ENCODE measurements around the gene HLCS.

The HLCS gene

GRCh38 chr21:36948686-36949085 is 17.8 kb downstream of the HLCS start:
- TF ChIP-seq, protein P1, sequence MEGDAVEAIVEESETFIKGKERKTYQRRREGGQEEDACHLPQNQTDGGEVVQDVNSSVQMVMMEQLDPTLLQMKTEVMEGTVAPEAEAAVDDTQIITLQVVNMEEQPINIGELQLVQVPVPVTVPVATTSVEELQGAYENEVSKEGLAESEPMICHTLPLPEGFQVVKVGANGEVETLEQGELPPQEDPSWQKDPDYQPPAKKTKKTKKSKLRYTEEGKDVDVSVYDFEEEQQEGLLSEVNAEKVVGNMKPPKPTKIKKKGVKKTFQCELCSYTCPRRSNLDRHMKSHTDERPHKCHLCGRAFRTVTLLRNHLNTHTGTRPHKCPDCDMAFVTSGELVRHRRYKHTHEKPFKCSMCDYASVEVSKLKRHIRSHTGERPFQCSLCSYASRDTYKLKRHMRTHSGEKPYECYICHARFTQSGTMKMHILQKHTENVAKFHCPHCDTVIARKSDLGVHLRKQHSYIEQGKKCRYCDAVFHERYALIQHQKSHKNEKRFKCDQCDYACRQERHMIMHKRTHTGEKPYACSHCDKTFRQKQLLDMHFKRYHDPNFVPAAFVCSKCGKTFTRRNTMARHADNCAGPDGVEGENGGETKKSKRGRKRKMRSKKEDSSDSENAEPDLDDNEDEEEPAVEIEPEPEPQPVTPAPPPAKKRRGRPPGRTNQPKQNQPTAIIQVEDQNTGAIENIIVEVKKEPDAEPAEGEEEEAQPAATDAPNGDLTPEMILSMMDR (IDR thresholded peaks at IDR 0.05; ENCODE audit: low read depth, low read length, missing control alignments) = no peak
- H3K4me3 ChIP-seq (replicated peaks; ENCODE audit: low read depth, low read length) = no peak overlapping the region
- DNase-seq (ENCODE audit: extremely low read depth, low read depth) = no peak

DNA sequence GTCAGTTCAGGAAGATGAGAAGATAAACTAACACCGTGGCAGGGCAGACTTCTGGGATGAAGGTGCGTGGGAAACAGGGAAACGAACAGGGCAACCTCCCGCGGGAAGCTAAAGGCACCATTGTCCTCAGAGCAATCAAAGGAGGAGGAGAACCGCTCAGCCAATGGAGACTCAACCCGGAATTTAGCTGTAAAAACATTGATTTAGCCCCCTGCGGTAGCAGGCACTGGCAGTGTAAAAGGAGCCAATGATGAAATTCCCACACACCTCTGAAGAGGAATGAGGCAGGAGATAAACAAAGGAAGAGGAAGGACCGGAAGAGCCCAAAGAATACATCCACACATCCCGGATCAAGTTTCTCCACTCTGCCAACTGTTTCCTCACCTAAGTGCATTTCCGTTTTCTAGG is 19.5 kb downstream of the HLCS start:
- H3K4me3 ChIP-seq (replicated peaks; ENCODE audit: low read depth, low read length) = no peak overlapping the region
- TF ChIP-seq, protein P1 (IDR thresholded peaks at IDR 0.05; ENCODE audit: low read depth, low read length, missing control alignments) = no peak
- no peak for DNase-seq (ENCODE audit: extremely low read depth, low read depth)

DNA sequence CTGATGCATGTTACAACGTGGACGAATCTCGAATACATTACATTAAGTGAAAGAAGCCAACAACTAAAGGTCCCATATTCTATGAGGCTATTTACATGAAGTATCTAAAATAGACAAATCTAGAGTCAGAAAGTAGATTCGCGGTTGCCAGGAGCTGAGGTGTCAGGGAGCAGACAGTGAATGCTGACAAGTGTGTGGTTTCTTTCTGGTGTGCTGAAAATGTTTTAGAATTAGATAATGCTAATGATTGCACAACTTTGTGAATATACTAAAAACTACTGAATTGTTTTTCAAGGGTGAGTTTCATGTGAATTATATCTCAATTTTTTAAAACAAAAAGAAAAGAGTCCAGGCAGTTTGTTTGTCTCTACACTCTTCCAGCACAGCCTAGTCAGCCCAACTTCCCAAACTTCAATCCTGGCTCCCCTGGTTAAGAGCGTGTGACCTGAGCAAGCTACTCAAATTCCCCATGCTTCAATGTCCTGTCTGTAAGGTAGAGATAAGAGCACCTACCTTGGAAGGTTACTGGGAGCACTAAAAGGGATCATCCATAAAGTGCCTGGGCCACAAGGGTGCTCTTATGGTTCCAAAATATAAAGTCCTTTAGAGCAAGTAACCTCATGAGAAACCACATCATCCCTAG is 20.9 kb downstream of the HLCS start:
- TF ChIP-seq, protein P1 (IDR thresholded peaks at IDR 0.05; ENCODE audit: low read depth, low read length, missing control alignments) = no peak
- no peak overlapping the region for H3K4me3 ChIP-seq (replicated peaks; ENCODE audit: low read depth, low read length)
- DNase-seq (ENCODE audit: extremely low read depth, low read depth) = no peak

GRCh38 chr21:36936361-36937135 is 29.9 kb downstream of the HLCS start:
- DNase-seq (ENCODE audit: extremely low read depth, low read depth) = no peak
- H3K4me3 ChIP-seq (replicated peaks; ENCODE audit: low read depth, low read length) = no peak overlapping the region
- TF ChIP-seq, protein P1 (IDR thresholded peaks at IDR 0.05; ENCODE audit: low read depth, low read length, missing control alignments) = no peak

GRCh38 chr21:36934864-36935420 is 31.5 kb downstream of the HLCS start:
- DNase-seq (ENCODE audit: extremely low read depth, low read depth) = no peak
- TF ChIP-seq, protein P1 (IDR thresholded peaks at IDR 0.05; ENCODE audit: low read depth, low read length, missing control alignments) = no peak
- H3K4me3 ChIP-seq (replicated peaks; ENCODE audit: low read depth, low read length) = no peak overlapping the region

DNA sequence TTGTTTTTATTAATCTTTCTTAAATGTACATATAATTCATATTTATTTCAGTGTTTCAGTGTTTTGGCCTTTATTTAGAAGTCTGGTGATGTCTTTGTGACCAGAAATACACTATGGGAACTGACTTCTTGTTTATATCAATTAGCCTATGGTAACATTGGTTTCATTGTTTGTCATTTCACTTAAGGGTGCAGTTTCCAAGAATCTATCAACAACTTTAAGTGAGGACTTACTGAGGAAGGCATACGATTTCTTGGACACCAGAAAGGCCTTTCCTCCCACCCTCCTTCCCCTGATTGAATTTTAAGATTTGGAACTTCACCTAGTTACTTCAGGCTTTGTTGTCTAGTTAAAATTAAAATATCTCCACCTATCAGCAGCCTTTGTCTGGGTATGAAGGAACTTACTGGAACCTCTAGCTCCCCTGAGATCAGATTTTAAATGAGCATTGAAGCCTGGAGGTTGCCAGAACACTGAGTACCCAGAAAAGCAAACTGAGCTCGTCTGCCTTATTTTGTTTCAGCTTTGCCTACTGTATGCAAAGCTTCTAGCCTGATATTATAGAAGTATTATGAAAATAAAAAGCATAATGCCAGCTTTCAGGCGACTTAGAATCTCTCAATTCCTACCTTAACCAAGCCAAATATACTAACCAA is 34.2 kb downstream of the HLCS start:
- TF ChIP-seq, protein P1 (IDR thresholded peaks at IDR 0.05; ENCODE audit: low read depth, low read length, missing control alignments) = no peak
- H3K4me3 ChIP-seq (replicated peaks; ENCODE audit: low read depth, low read length) = no peak overlapping the region
- no peak for DNase-seq (ENCODE audit: extremely low read depth, low read depth)
